ENCODE results near the gene NRDC.
"Not testable (repeated sequence)": the region's sequence is repeated elsewhere in the genome, so short reads cannot be mapped to it uniquely, and the experiment has no call there.

The NRDC gene

DNA sequence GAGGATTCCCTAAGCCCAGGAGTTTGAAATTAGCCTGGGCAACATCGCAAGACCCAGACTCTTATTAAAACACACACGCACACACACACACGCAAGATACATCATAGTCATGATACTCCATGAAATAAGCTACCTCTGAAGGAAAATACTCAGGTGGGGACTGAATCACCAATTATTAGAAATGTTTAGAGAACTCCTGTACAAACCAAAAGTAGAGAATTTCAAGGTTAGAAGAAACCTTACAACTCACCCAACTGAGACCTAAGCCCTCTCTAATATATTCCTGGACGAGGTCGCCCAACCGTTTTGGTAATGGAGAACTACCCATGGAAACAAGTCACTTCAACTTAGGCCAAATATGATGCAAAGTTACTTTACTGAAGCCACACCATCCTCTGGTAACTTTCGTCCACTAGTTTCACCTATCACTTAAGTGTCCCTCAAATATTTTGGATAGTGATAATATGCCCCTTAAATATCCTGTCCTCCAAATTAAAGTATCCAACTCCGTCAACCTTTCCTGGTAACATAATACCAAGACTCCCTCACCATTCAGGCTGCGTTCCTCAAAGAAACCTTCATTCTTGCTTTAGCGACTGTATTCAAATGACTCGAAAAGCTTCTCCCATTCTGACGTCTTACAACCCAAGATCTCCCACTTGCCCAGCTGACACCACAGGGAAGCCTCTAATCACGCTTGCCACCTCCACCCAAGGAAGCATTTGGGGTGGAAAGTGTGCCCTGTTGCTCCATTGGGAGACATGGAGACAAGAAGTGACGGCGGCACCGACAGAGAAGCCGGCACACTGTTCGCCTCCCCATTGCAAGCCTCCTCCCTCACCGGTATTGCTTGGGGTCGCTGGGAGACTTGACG, 856 bp downstream of the NRDC start:
- DNase-seq = no peak

DNA sequence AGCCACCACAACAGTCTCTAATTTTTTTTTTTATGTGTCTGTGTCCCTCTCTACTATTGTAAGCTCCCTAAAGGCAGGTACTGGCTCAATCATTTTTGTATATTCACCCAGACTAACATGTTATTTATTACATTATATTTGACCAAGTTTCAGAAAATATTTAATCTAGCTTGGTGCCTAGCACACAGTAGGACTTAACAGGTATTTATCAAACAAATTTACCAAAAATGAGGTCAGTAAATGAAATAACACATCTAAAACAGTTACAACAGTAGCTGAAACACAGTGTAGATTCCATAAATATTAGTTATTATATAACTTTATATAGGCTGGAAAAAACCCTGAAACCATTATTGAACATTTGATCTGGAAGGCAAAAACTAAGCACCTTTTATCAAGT, 2.7 kb downstream of the NRDC start:
- DNase-seq = no peak

DNA sequence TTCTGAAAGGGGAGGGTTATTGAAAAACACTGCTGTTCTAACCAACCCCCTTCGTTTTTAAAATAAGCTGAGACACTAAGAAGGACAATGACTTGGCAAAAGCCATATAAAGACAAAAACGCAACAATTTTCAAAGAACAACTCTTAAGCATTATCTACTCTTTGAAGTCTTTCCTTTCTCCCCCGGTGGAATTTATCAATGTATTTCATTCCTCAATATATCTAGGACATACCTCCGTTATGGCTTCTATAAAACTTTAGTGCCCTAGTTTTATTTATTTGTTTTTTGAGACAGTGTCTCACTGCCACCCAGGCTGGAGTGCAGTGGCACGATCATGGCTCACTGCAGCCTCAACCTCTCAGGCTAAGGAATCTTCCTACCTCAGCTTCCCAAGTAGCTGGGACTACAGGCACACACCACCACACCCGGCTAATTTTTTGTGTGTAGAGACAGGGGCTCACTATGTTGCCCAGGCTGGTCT, 3.2 kb downstream of the NRDC start:
- DNase-seq = no peak

DNA sequence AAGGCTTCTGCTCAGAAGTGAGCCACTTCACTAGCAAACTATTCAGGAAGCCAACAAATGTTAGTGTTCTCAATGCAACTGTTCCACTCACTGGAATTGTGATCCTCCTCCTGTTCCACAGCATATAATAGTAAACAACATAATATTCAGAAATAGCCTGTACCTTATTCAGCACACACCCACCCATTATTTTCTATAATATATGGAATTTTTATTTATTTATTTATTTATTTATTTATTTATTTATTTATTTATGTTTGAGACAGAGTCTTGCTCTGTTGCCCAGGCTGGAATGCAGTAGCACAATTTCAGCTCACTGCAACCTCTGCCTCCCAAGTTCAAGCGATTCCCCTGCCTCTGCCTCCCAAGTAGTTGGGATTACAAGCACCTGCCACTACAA, 5.3 kb downstream of the NRDC start:
- DNase-seq = not testable (repeated sequence)

DNA sequence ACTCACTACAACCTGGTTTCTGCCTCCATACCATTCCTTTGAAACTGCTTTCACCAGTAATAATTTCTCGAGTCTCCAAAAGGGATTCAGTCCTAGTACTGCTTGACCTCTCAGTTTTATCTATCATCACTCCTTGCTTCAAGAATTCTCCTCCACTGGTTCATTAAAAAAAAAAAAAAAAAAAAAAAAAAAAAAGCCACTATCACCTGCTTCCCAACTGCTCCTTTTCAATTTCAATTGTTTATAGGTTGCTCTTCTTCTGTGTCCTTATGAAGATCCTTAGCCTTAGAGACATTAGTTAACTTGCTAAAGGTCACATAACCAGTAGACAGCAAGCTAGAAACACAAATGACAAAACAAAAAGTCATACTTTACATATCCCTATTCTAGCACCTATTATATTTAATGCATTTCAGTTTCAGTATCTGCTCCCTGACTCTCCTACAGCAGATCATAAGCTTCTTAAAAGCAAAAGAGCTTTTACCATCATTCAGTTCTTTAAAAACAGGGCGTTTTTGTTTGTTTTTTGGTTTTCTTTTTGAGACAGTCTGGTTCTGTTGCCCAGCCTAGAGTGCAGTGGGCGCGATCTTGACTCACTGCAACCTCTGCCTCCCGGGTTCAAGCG, 7.1 kb downstream of the NRDC start:
- no peak for DNase-seq

DNA sequence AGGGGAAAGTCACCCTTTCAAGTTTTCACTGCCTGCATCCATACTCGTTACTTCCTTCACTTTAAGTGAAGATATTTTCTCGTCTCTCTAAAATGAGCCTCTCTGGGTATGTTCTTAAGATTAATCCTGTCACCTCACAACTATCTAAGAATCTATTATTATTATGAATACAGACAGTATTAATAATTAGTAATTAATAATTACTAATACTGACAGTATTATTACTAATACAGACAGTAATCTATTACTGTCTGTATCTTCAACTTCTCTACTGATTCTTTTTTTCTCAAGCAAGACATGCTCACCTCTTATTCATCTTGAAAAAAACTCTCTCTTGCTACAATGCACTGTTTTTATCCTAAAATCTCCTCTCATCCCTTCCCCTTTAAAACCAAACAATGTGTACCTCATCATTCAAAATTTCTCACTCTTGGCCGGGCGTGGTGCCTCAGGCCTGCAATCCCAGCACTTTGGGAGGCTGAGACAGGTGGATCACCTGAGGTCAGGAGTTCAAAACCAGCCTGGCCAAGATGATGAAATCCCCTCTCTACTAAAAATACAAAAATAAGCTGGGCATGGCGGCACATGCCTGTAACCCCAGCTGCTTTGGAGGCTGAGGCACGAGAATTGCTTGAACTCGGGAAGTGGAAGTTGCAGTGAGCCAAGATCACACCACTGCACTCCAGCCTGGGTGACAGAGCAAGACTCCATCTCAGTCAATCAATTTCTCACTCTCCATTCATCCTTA, 7.8 kb downstream of the NRDC start:
- DNase-seq = no peak

DNA sequence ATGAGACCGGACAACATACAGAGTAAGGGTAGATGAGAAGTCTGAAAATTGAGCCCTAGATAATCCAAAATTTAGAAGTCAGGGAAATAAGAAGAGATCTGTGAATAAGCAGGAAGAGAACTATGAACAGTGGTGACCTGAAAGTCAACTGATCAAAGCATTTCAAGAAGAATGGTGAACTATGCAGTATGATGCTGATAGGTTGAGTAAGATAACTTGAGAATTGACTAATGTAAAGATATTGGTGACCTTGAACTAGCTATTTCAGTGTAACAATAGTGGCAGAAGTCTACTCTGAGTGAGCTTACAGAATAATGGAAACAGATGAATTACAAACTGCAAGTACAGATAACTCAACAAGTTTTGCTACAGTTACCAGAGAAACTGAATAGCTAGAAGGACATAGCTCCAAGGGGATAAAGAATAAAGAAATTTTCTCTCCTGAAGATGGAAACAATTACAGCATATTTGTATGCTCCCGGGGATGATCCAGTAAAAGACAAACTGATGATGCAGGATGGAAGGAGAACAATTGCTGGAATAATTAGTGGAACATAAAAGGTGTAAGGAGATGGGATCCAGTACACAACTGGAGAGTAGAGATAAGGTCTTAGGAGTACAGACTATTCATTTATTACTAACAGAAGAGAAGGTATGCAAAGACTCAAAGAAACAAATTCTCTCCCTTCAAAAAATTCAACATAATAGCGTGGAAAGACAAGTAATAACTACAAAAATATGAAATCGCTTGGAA, 10.9 kb downstream of the NRDC start:
- DNase-seq = no peak

DNA sequence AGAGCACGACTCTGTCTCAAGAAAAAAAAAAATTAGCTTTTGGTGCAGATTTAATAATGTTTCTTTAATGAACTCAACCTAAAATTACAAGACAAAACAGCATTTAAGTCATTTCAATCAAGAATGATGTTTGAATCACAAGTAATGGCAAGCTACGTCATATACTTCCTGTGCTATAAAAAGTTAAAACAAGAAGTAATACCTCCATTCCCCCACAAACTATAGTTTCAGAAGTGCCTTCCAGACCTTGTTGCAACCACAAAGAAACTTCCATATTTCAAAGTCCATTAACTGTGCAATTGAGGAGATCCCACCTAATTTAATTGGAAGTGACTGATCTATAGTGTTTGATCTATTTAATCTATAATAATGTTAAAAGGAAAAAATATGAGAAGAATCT, 15.1 kb downstream of the NRDC start:
- DNase-seq = no peak

DNA sequence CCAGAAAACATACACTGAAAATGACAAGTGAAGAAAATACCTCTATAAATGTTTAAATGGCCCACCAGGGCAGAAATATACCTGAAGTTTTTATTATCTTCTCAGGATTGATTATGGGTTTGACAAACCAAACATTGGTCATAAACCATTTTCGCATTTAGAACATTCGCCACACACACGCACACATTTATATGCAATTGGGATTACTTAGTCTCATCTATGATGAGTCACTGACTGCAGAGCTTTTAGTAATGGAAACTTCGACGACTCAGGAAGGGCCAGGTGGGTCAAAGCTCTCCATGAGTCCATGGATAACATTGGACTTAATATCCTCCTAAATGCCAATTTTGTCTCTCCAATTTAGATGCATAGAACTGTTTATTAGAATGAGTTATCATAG, 16.9 kb downstream of the NRDC start:
- no peak for DNase-seq

DNA sequence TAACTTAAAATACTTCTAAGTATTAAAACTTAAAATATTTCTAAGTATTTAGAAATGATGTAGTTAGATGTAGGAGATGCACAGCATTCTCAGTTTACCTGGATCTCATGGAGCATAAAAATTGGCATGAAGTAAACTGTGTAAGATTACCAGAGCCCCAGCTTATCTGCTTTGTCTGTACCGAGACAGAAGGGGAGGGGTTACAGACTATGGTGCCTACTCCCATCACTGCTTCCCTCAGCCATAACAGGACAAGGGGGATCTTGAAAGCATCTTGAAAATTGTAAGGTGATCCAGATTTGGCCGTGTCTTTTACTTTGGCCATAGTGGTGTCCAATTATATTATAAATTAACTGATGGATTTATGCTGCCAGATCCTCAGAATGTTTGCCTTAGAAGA, 18.8 kb downstream of the NRDC start:
- no peak for DNase-seq

DNA sequence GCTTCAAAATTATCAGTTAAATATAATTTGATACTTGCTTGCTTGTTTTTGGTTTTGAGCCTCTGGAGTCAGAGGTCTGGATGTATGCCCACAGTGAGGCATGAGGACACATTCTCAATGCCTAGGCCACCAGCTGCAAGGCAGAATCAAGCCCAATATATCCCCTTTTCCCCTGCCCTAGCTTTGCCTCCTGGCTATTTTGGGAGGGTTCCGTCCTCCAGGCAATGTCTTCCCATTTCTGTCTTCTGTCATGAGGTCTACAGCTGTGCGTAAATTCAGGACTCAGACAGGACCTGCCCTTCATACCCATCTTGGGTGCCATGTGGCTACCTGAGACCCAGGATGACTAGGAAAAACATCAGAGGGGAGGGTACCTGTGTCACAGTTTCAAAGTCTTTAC, 19.2 kb downstream of the NRDC start:
- DNase-seq = no peak

DNA sequence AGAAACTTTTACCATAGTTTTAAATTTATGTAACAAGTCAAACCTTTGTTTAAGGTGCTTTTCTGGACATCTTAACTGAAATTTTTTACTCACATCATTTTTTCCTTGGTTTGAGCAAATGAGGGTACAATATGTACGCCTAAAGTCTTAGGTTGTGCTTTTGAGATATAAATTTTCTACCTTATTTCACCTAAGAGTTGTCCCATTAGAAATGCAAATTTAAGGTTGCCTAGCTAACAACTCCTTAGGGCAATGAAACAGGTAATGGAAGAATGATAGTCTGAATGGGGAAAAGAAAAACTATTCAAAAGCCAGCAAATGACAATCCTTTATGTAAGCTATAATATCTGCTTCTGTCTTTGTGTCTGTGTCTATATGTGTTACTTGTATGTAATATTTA, 19.6 kb downstream of the NRDC start:
- no peak for DNase-seq

DNA sequence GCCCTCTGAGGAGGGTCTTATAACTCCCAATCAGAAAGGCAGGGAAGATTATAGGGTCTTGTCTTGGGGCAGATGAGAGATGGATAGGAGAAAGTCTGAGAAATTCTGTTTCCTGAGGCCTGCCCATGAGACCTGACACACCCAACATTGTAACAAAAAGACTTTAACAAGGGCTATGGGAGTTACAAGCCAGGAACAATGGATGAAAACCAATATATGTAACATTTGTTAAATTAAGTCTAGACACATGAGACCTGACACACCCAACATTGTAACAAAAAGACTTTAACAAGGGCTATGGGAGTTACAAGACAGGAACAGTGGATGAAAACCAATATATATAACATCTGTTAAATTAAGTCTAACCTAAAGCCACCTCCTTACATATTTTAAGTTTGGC, 21.8 kb downstream of the NRDC start:
- no peak for DNase-seq

DNA sequence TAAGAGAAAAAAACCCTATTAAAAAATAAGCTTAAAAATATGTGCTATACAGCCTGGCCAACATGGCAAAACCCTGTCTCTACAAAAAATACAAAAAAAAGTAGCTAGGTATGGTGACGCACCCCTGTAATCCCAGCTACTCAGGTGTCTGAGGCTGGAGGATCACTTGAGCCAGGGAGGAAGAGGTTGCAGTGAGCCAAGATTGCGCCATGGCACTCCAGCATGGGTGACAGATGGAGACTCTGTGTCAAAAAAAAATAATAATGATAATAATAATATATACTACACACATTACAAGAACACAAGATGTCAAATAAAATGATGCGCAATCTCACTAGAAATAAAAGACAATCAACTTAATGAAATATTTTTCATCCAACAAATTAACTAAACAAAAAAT, 22.9 kb downstream of the NRDC start:
- DNase-seq = no peak

DNA sequence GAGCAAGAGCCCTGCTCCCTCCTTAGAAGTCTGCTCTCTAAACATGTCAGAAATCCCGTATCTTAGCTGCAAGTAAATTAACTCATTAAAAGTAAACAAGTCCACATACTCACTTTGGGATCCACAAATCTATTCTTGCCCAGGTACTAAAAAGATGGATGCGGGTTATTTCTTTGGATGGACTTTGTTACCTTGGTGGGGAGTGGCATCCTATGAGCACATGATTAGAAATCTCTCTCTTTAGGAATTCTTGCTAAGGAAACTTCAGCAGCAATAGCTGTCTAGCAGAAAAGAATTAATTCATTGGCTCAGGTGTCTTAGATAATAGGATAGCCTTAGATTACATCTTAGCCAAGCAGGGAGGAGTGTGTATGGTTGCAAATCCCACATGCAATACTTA, 25.2 kb downstream of the NRDC start:
- no peak for DNase-seq

DNA sequence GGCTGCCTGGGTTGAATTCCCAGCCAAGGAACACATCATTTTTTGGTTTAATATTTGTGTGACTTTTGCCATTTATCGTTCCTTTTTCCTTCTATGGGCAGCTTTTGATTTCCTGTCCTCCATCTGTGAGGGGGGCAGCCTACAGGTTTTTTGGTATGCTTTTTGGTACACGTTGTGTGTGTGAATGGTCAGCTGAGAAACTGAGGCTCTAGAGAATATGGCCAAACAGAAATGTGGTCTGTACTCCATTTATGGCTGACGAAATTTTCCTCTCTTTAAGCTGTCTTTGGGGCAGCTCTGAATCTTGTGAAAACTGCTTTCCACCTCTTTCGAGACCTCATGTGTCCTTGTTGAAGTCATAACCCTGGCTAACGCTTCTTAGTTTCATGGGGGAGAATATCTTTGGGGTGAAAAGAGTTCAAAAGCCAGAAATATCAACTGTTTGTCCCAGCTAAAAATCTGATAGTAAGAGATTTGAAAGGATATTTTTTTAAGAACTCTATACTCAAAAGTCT, 26.6 kb downstream of the NRDC start:
- DNase-seq = no peak

DNA sequence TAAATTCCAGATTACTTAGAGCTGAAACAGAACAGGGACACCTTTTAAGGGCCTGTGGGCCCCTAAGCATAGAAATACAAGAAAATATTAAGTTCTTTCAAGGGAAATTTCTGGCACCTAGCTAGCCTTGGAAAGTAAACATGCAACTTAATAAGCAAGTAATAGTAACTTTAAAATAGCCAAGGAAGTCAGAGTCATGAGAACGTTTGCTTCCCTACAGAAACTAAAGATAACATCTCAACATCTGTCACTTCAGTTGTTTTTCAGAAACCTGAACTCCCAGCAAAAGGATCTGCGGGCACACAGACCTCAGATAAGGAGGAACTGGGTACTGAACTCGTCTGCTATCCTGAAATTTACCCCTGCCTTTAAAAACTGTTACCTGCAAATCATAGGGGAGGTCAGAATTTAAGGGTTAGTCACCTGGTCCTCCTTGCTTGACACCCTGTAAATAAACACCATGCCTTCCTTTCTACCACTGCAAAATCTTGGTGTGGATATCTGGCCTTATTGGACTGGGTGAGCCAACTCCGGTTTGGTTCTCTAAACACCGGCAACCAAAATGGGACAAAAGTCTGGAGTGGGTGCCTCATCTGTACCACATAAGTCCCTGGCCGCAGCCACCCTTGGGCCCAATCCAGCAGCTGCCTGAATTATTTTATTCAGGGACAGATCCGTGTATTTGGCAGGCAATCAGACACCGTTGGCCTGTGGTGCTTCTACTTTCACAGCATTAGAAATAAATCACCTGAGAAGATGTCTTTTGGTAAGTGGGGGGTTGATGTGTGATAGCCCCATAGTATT, 27.9 kb downstream of the NRDC start:
- no peak for DNase-seq

DNA sequence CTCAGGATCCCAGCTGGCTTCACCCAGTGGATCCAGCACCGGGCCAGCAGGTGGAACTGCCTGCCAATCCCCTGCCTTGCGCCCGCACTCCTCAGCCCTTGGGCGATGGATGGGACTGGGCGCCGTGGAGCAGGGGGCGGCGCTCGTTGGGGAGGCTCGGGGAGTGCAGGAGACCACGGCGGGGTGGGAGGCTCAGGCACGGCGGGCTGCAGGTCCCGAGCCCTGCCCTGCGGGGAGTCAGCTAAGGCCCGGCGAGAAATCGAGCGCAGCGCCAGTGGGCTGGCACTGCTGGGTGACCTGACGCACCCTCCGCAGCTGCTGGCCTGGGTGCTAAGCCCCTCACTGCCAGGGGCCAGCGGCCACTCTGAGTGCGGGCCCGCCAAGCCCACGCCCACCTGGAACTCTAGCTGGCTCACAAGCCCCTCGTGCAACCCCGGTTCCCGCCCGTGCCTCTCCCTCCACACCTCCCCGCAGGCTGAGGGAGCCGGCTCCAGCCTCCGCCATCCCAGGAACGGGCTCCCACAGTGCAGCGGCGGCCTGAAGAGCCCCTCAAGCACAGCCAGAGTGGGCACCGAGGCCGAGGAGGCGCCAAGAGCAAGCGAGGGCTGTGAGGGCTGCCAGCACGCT, 31.1 kb downstream of the NRDC start:
- no peak for DNase-seq

DNA sequence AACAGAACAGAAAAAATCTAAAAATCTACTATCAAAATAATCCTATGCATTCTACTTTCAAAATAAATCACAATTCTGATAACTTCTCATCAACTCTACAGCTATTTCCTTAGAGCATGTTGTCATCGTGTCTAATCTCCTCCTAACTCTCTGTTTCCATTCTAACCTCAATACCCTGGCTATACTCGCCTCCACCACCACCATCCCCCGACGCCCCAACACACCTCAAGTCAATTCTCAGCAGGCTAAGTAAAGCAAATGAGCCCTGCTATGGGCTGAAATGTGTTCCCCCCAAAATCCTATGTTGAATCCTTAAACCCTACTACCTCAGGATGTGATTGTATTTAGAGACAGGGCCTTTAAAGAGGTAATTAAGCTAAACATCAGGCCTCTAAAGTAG, 34.6 kb downstream of the NRDC start:
- DNase-seq = no peak

DNA sequence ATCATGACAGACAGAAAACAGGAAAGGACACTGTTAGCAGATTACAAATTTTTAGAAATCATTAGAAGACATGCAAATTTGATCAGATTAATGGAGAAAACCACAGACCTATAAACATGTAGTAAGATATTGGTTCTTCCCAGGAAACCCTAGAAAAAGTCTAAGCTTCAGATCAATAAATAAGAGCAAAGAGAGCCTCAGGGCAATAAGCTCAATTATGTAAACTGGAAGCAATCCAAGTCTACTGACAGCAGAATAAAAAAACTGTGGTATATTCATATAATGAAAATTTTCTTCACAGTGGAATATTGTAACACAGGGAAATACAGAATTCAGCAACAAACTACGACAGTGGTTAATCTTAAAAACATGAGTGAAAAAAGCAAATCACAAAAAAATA, 36.3 kb downstream of the NRDC start:
- DNase-seq = no peak

DNA sequence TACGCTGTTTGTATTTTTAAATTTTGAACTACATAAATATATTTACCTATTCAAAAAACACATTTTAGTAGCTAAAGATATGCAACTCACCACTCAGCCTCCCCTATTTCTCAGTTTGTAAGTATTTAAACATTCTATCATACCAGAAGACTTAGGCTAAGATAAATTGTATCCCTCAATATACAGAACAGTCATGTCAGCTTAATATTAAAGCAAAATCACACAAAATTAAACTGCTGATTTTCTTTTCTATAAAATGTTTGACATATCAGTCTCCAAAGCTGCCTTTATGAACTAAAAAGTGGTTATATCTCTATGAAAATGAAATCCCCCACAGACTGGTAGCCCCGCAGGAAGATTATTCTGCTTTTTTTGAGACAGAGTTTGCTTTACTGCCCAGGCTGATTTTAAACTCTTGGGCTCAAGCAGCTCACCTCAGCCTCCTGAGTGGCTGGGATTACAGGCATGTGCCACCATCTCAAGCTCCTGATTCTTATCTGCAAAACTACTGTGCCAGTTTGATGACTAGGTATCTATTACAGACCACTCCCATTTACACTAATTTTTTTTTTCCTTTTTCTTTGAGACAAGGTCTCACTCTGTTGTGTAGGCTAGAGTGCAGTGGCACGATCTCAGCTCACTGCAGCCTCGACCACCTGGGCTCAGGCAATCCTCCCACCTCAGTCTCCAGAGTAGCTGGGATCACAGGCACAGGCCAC, 37.6 kb downstream of the NRDC start:
- no peak for DNase-seq
